Bronchial epithelial cell (primary cell): ENCODE results near the gene SMIM1. TPM values are rescaled to one million over a fixed set of nuclear protein-coding genes. Genes with fewer than 3 reads are reported as not detected.
"Not testable (repeated sequence)": the region's sequence is repeated elsewhere in the genome, so short reads cannot be mapped to it uniquely, and the experiment has no call there.

Source experiments
- DNase-seq: peaks from one replicate; pipeline ENCODE4 v3.0.0-alpha.2; 2010; ENCODE audit warnings: low read depth
- FAIRE-seq: peaks from 2 replicates; lab custom pipeline; 2011; peaks lifted over from hg19 to GRCh38; lab: Jason Lieb, UNC
- H3K27me3 ChIP-seq: 2 replicates; pipeline ENCODE4 v1.5.1; 2011; ENCODE audit warnings: low read length; ENCODE audit not compliant: control insufficient read depth, insufficient read depth
- H3K36me3 ChIP-seq: 2 replicates; pipeline ENCODE4 v1.5.1; 2011; ENCODE audit warnings: low read length; ENCODE audit not compliant: control insufficient read depth, insufficient read depth
- H3K4me3 ChIP-seq: 2 replicates; pipeline ENCODE4 v1.5.1; 2011; ENCODE audit warnings: mild to moderate bottlenecking, low read depth, low read length, control low read depth
- total RNA-seq: library from RNA; depleted of rRNA; stranded (reverse); fragments of >200 nt; gene quantifications from 2 replicates; pipeline ENCODE4 v1.2.1, GENCODE V29; 2014
- TF ChIP-seq, protein P1 (sequence below): IDR thresholded peaks from 2 replicates; pipeline ENCODE4 v1.5.1; 2011; ENCODE audit warnings: mild to moderate bottlenecking, moderate library complexity, low read length, control low read depth, inconsistent platforms; ENCODE audit not compliant: insufficient read depth, severe bottlenecking

Gene SMIM1
- total RNA-seq, 1 donor from 2014 or later = not detected

DNA sequence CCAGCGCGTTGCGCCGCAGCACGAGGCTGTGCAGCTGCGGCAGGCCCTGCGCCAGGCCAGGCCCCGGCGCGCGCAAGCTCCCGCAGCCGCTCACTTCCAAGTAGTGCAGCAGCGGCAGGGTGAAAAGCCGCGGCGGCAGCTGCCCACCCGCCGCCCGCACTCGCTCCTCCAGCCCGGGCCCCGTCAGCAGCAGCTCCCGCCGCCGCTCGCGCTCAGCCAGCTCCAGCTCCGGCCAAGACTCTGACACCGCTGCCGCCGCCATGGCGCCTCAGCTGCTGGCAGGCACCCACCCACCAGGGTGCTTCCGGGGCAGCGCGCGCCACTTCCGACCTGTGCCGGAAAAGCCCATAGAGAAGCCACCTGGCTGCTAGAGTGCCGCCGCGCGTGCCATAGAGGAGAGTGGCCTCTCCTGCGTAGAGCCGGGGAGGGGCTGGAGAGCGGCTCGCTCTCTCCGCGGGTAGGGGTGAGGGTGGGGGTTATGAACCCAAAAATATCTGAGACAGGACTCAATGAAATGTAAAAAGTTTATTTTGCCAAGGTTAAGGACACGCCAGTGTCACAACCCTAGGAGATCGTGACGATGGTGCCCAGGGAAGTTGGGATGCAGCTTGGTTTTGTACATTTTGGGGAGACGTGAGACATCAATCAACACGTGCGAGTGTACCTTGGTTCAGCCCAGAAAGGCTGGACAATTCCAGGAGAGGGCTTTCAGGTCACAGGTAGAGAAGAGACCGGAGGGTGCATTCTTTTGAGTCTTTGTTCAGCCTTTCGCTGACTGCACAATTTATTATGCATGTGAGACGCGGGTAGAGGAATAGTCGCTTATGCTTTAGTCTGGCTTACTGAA, 23.9 kb downstream of the SMIM1 start, which contains the start of gene LRRC47:
LRRC47 (minus strand) TSS at position 284 of the 847 bp plus-strand sequence; CDS start at position 262, 22 bp downstream.
- peak; percentile 72 for DNase-seq
- no peak for FAIRE-seq

DNA sequence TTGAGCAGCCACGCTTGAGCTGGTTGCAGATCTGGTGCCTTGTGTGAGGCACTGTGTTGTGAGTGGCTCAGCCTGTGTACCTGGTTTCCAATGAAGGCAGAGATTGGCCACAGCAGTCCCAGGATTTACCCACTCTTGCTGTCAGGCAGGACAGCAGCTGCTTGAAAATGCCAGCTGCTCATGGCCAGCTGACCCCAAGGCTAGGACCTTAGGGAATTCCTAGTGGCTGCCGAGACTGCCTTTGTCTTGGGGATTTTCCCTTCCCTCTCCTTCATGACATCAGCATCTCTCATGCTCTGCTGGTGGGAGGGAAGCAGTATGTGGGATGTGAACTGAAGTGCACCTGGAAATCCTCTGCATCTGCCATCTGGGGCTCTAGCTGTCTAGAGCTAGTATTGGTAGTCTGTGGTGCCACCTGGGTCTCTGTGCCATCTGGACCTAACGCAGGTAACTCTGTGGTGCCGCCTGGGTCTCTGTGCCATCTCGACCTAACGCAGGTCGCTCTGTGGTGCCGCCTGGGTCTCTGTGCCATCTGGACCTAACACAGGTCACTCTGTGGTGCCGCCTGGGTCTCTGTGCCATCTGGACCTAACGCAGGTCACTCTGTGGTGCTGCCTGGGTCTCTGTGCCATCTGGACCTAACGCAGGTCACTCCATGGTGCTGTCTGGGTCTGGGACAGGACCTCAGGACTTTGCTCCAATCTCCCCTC, 27.6 kb downstream of the SMIM1 start:
- DNase-seq (no peak), FAIRE-seq (no peak)
- H3K36me3 ChIP-seq = no peaks in the 10 kb centered on the region
- no peaks in the 10 kb centered on the region for H3K27me3 ChIP-seq
- no peak overlapping the region for H3K4me3 ChIP-seq
- TF ChIP-seq, protein P1, sequence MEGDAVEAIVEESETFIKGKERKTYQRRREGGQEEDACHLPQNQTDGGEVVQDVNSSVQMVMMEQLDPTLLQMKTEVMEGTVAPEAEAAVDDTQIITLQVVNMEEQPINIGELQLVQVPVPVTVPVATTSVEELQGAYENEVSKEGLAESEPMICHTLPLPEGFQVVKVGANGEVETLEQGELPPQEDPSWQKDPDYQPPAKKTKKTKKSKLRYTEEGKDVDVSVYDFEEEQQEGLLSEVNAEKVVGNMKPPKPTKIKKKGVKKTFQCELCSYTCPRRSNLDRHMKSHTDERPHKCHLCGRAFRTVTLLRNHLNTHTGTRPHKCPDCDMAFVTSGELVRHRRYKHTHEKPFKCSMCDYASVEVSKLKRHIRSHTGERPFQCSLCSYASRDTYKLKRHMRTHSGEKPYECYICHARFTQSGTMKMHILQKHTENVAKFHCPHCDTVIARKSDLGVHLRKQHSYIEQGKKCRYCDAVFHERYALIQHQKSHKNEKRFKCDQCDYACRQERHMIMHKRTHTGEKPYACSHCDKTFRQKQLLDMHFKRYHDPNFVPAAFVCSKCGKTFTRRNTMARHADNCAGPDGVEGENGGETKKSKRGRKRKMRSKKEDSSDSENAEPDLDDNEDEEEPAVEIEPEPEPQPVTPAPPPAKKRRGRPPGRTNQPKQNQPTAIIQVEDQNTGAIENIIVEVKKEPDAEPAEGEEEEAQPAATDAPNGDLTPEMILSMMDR = no peak

More for the DNA sequence above, 23.9 kb downstream of the SMIM1 start, which contains the start of gene LRRC47:
- Histone ChIP-seq H3K4me3 (peak within 1 kb of the TSS; percentile 61), H3K27me3 (no peaks in the 10 kb centered on the region), H3K36me3 (peaks cover 2% of the 10 kb centered on the region)
- TF ChIP-seq, protein P1 = peak; percentile 7

DNA sequence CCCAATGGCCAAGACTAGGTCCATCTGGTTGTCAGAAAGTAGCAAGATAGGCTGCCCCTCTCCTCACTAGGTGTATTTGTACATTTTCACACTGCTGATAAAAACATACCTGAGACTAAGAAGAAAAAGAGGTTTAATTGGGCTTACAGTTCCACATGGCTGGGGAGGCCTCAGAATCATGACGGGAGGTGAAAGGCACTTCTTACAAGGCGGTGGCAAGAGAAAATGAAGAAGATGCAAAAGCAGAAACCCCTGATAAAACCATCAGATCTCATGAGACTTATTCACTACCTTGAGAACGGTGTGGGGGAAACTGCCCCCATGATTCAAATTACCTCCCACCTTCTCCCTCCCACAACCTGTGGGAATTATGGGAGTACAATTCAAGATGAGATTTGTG, 28.2 kb downstream of the SMIM1 start:
- H3K4me3 ChIP-seq, DNase-seq, H3K27me3 ChIP-seq, H3K36me3 ChIP-seq: not testable (repeated sequence)
- peak; percentile 79 for FAIRE-seq

DNA sequence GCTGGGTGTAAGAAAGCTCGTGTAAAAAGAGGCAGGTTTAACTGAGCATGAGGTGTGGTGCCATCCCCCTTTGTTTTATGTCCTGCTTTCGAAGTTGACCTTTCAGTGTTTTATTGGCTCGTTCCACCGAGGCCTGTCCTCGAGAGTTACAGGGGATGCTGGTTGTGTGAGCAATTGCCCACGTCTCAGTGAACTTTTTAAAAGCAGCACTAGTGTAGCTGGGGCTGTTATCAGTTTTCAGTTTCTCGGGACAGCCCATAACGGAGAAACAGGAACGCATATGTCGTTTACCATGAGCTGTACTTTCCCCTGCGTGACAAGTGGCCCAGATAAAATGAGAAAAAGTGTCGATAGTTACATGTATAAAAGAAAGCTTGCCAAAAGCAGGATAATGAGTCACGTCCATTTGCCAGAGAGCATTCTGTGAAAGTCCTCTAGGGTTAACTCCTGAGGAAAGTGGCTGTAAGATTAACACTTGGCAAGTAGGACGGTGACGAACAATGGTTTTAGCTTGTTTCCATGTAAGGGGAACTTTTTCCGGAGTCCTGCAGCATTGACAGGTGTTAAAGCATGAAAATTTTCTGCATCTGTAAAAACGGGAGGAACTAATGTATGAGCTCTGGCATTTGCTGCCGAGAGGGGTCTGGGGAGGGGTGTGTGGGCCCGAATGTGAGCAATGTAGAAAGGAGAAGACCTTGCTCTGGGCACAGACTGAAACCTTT, 31.5 kb downstream of the SMIM1 start:
- no peak overlapping the region for H3K4me3 ChIP-seq
- TF ChIP-seq, protein P1 = no peak
- FAIRE-seq = no peak
- H3K27me3 ChIP-seq = no peaks in the 10 kb centered on the region
- DNase-seq = no peak
- no peaks in the 10 kb centered on the region for H3K36me3 ChIP-seq

DNA sequence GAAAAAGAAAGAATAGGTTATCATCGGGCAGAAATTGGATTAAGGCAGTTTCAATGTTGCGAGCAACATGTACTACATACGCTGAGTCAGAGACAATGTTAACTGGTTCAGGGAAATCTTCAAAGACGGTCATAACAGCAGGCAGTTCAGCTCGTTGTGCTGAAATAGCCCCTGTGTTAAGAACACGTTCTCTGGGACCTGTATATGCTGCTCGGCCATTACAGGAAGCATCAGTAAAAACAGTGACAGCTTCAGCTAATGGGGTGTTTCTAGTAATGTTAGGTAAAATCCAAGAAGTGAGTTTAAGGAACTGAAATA, 32.0 kb downstream of the SMIM1 start:
- not testable (repeated sequence) for DNase-seq, FAIRE-seq, H3K27me3 ChIP-seq

DNA sequence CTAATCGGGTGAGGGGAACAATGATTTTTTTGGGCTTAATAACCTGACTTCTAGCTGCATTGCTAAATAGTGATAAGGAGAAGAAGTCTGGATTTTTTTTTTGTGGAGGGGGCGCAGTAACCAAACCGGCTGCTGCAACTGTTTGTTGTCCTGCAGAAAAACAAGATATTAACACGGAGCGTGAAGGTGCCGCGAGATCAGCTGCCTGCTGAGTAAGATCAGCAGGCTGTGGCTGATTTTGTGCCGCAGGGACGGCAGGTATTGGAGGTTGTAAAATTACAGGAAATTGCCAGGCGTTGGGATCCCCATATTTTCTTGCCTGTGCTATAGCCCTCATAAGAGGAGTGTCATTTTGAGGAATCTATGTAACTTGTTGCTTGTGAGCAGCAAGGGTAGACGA, 32.5 kb downstream of the SMIM1 start:
- H3K4me3 ChIP-seq = no peak overlapping the region
- TF ChIP-seq, protein P1 = no peak
- DNase-seq (no peak), FAIRE-seq (no peak)
- no peaks in the 10 kb centered on the region for H3K27me3 ChIP-seq
- no peaks in the 10 kb centered on the region for H3K36me3 ChIP-seq

More for the DNA sequence above, 32.0 kb downstream of the SMIM1 start:
- not testable (repeated sequence) for H3K36me3 ChIP-seq, H3K4me3 ChIP-seq
